Measurements from ENCODE around the gene ATXN7L3.
A peak's percentile ranks its signal among the peaks of the same experiment; 100 is the strongest.
"Not testable (repeated sequence)": the region's sequence is repeated elsewhere in the genome, so short reads cannot be mapped to it uniquely, and the experiment has no call there.

ATXN7L3 gene

GRCh38 chr17:44170499-44171201, 29.0 kb downstream of the ATXN7L3 start, which contains the start of gene ASB16:
TSS of gene ASB16 (plus strand) at chr17:44170704. CDS start at chr17:44170790, 86 bp downstream.
- peak; percentile 49 for DNase-seq

- no peak for DNase-seq
Measured at GRCh38 chr17:44170135-44170498, 29.6 kb downstream of the ATXN7L3 start.

- DNase-seq = no peak
Measured at GRCh38 chr17:44167181-44167861, 32.4 kb downstream of the ATXN7L3 start.

- DNase-seq = no peak
Measured at GRCh38 chr17:44164476-44164875, 35.2 kb downstream of the ATXN7L3 start.

GRCh38 chr17:44159519-44160210, 40.0 kb downstream of the ATXN7L3 start:
- no peak for DNase-seq

GRCh38 chr17:44155488-44155887, 44.2 kb downstream of the ATXN7L3 start:
- no peak for DNase-seq

- peak; percentile 6 for DNase-seq
Measured at GRCh38 chr17:44152875-44153274, 46.8 kb downstream of the ATXN7L3 start.

GRCh38 chr17:44149750-44150329, 49.8 kb downstream of the ATXN7L3 start:
- DNase-seq = no peak

DNA sequence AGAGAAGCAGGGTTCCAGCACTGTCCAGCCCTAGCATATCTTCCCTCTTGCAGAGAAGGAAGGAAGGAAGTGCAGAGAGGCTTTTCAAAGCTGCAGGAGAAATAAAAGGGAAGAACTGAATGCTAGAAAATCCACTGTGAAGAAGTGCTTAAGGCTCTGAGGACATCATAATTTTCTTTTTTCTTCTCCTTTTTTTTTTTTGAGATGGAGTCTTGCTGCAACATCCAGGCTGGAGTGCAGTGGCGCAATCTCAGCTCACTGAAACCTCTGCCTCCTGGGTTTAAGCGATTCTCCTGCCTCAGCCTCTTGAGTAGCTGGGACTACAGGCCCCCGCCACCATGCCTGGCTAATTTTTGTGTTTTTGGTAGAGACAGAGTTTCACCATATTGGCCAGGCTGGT, 50.6 kb downstream of the ATXN7L3 start:
- not testable (repeated sequence) for DNase-seq

DNA sequence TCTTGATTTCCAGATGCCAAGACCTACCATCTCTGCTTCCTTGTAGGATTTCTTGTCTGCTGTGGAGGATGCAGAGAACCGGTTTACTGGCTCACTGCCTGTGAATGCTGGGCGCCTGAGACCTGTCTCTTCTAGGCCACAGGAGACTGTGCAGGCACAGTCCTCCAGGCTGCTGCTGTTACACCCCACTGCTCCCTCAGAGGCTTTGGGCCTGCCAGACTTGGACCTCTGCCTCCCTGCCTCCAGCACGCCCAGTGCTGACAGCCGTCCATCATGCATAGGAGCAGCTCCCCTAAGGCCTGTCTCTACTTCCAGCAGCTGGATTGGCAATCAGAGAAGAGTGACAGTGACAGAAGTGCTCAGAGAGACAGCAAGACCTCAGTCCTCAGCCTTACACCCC, 51.9 kb downstream of the ATXN7L3 start:
- no peak for DNase-seq

DNA sequence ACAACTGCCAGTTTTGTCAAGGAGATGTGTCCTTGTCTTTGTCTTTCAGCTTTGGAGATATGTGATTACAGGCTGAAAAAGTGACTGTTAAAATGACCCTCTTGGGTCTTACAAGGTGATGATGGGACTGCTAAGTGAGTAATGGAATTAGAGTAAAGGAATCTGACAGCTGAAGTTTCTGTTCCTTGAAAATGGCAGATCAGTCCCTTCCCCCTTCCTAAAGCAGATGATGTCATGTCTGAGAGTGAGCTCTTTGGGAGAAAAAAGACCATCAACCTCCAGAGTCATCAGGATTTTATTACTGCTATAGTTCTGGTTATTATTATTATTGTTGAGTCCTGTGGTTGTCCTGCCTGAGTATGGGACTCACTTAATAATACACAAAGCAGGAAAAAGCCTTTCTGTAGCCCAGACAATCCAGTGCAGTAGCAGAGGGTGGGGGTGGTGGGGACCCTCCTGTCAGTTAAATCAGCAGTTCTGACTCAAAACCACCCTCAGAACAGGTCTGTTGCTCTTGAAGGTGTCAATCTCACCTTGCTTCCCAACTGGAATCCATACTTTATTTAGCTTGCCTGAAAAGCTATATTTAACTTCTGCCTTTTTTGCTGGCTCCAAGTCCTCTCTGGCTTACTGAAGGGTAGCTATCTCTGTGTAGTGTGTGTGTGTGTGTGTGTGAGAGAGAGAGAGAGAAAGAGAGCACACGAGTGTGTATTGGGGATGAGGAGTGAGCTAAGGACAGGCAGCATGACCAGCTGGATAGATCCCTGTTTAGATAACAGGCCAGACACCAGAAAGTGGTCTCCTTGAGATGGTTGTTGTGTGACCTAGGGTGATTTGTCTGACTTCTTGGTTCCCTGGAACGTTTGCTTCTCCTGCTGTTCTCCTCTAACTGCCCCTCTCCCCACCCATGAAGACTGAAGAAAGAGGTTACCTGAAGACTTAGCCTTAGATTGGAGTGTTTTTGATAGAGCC, 53.0 kb downstream of the ATXN7L3 start:
- no peak for DNase-seq

DNA sequence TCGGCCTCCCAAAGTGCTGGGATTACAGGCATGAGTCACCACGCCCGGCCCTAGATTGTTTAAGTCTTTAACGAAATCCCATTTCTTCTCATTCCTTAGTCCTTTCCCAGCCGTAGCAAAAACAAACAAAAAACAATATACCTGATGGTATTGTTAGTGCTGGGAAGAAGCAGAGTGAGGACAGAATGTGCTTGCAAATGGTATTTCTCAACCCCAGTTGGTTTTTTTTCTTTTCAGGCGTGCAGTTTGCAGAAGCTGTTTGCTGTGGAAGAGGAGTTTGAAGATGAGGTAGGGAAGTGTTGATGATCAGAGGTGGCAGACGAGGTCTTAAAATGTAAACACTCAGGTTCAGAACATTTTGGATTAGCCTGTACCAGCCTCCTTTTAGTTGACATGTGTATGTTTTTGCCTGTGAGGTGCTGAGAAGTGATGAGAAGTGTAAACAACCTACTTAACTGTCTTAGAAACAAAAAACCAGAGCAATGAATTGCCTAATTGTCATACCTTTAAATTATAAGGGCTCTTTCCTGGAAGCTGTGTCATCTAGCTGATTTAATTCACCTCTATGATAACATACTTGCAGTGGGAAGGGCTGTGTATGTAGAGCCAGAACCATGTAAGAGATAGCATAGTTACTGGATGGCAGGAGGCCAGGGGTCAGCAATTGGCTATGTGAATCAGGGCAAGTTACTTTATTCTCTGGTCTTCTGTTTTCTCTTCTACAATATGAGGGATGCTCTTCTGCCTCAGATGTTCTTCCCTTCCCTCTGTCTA, 54.5 kb downstream of the ATXN7L3 start:
- DNase-seq = no peak

DNA sequence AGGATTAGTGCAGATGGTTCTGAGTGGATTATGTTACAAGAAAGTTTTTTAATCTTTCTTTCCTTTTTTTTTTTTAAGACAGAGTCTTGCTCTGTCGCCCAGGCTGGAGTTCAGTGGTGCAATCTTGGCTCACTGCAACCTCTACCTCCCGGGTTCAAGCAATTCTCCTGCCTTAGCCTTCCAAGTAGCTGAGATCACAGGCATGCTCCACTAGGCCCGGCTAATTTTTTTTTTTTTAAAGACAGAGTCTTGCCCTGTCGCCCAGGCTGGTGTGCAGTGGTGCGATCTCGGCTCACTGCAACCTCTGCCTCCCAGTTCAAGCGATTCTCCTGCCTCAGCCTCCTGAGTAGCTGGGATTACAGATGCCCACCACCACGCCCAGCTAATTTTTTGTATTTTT, 55.8 kb downstream of the ATXN7L3 start:
- not testable (repeated sequence) for DNase-seq

All from DMS153 (cell line).